GM12874 (cell line): Measurements from ENCODE around the gene PGBD5.

Source experiments
- CTCF ChIP-seq: IDR thresholded peaks from 2 replicates; pipeline ENCODE4 v1.5.1; 2011; ENCODE audit warnings: low read depth, mild to moderate bottlenecking, control low read depth, low read length, moderate library complexity; ENCODE audit not compliant: insufficient read depth

PGBD5 gene

GRCh38 chr1:230345139-230345885 lies 80.8 kb downstream of the PGBD5 start:
- TF ChIP-seq CTCF = no peak

- TF ChIP-seq CTCF = no peak
These were observed 83.4 kb downstream of the PGBD5 start for GRCh38 chr1:230342699-230343098.

- no peak for TF ChIP-seq CTCF
These were observed 84.1 kb downstream of the PGBD5 start for GRCh38 chr1:230342019-230342418.

GRCh38 chr1:230341162-230341546 lies 85.0 kb downstream of the PGBD5 start:
- no peak for TF ChIP-seq CTCF

GRCh38 chr1:230340526-230341161 lies 85.5 kb downstream of the PGBD5 start:
- TF ChIP-seq CTCF = no peak

- no peak for TF ChIP-seq CTCF
These were observed 87.1 kb downstream of the PGBD5 start for GRCh38 chr1:230339033-230339432.

- no peak for TF ChIP-seq CTCF
These were observed 88.9 kb downstream of the PGBD5 start for GRCh38 chr1:230337266-230337665.
